HCT116 (cell line): ENCODE measurements around the gene MTA3.

Experiments used
- CTCF ChIP-seq, 3 experiments: fragments of 200-600 bp in 1 of 3; sonication (generic) in 1 of 3; IDR thresholded peaks in 2 of 3; conservative IDR thresholded peaks in 1 of 3; 2 replicates each; pipeline ENCODE4 v1.5.1; 2012 to 2017; ENCODE audit warnings: low read depth in 2 of 3, low read length in 2 of 3, antibody characterized with exemption in 1 of 3, borderline replicate concordance in 1 of 3, control low read depth in 1 of 3, mild to moderate bottlenecking in 1 of 3, mixed read lengths in 1 of 3, mixed run types in 1 of 3, moderate library complexity in 1 of 3; ENCODE audit not compliant: insufficient read depth in 1 of 3
- POLR2A ChIP-seq: IDR thresholded peaks from 2 replicates; pipeline ENCODE4 v1.7.0; 2011; ENCODE audit warnings: borderline replicate concordance; ENCODE audit not compliant: insufficient read depth, insufficient read length; ENCODE audit errors: extremely low read depth
- POLR2AphosphoS5 ChIP-seq: IDR thresholded peaks from 2 replicates; pipeline ENCODE4 v1.6.1; 2011; ENCODE audit warnings: mild to moderate bottlenecking, low read depth, low read length, moderate library complexity
- RAD21 ChIP-seq: IDR thresholded peaks from 2 replicates; pipeline ENCODE4 v1.6.1; 2012; ENCODE audit warnings: low read depth, mild to moderate bottlenecking
- REST ChIP-seq: IDR thresholded peaks from 2 replicates; pipeline ENCODE4 v1.6.1; 2012; ENCODE audit warnings: low read depth
- SP1 ChIP-seq: IDR thresholded peaks from 2 replicates; pipeline ENCODE4 v1.6.1; 2012; ENCODE audit warnings: low read depth
- ZBTB33 ChIP-seq: IDR thresholded peaks from 2 replicates; pipeline ENCODE4 v1.6.1; 2011; ENCODE audit warnings: mild to moderate bottlenecking, low read length, moderate library complexity; ENCODE audit not compliant: insufficient replicate concordance; ENCODE audit errors: extremely low read depth

GRCh38 chr2:42804891-42805290 lies 236.5 kb downstream of the MTA3 start:
- TF ChIP-seq CTCF (IDR thresholded peaks at IDR 0.05 in 2 of 3, conservative IDR thresholded peaks at IDR 0.05 in 1 of 3; ENCODE audit: borderline replicate concordance in 1 of 3, insufficient read depth in 1 of 3, low read depth in 2 of 3, low read length in 2 of 3), result no peak
- no peak for TF ChIP-seq ZBTB33
- no peak for TF ChIP-seq RAD21
- no peak for TF ChIP-seq POLR2A
- no peak for TF ChIP-seq SP1
- TF ChIP-seq POLR2AphosphoS5, result no peak
- no peak for TF ChIP-seq REST
